ENCODE results near the gene WDTC1.
"Not testable (repeated sequence)": the region's sequence is repeated elsewhere in the genome, so short reads cannot be mapped to it uniquely, and the experiment has no call there.

Gene WDTC1

GRCh38 chr1:27253596-27253995 lies 19.2 kb downstream of the WDTC1 start:
- no peak for DNase-seq (ENCODE audit: low spot score)

- DNase-seq (ENCODE audit: low spot score): no peak
Observed at GRCh38 chr1:27255136-27255535, 20.7 kb downstream of the WDTC1 start.

- no peak for DNase-seq (ENCODE audit: low spot score)
Observed at GRCh38 chr1:27257155-27257554, 22.7 kb downstream of the WDTC1 start.

- DNase-seq (ENCODE audit: low spot score): no peak
Observed at GRCh38 chr1:27258598-27258997, 24.2 kb downstream of the WDTC1 start.

- DNase-seq (ENCODE audit: low spot score): no peak
Observed at GRCh38 chr1:27267153-27267552, 32.7 kb downstream of the WDTC1 start.

- DNase-seq (ENCODE audit: low spot score): no peak
Observed at GRCh38 chr1:27269276-27269675, 34.8 kb downstream of the WDTC1 start.

GRCh38 chr1:27274204-27274603 lies 39.8 kb downstream of the WDTC1 start:
- DNase-seq (ENCODE audit: low spot score): no peak

- no peak for DNase-seq (ENCODE audit: low spot score)
Observed at GRCh38 chr1:27275696-27276095, 41.3 kb downstream of the WDTC1 start.

- peak; percentile 86 for DNase-seq (ENCODE audit: low spot score)
Observed at GRCh38 chr1:27284425-27285273, 50.2 kb downstream of the WDTC1 start.

- DNase-seq (ENCODE audit: low spot score): no peak
Observed at GRCh38 chr1:27285274-27285660, 50.8 kb downstream of the WDTC1 start.

GRCh38 chr1:27285821-27286220 lies 51.4 kb downstream of the WDTC1 start:
- DNase-seq (ENCODE audit: low spot score): not testable (repeated sequence)

- DNase-seq (ENCODE audit: low spot score): not testable (repeated sequence)
Observed at GRCh38 chr1:27289125-27289524, 54.7 kb downstream of the WDTC1 start.

- DNase-seq (ENCODE audit: low spot score): no peak
Observed at GRCh38 chr1:27290581-27290980, 56.1 kb downstream of the WDTC1 start.

- no peak for DNase-seq (ENCODE audit: low spot score)
Observed at GRCh38 chr1:27292106-27292505, 57.7 kb downstream of the WDTC1 start.

GRCh38 chr1:27293915-27294314 lies 59.5 kb downstream of the WDTC1 start:
- DNase-seq (ENCODE audit: low spot score): no peak

GRCh38 chr1:27296773-27297291 lies 62.4 kb downstream of the WDTC1 start:
- DNase-seq (ENCODE audit: low spot score): peak; percentile 59

- DNase-seq (ENCODE audit: low spot score): no peak
Observed at GRCh38 chr1:27297903-27298302, 63.5 kb downstream of the WDTC1 start.

GRCh38 chr1:27298632-27299384 lies 64.4 kb downstream of the WDTC1 start:
- DNase-seq (ENCODE audit: low spot score): no peak

GRCh38 chr1:27299385-27300271 lies 65.2 kb downstream of the WDTC1 start:
- no peak for DNase-seq (ENCODE audit: low spot score)

- DNase-seq (ENCODE audit: low spot score): peak; percentile 78
Observed at GRCh38 chr1:27300341-27301051, 66.1 kb downstream of the WDTC1 start.

- no peak for DNase-seq (ENCODE audit: low spot score)
Observed at GRCh38 chr1:27301052-27301422, 66.6 kb downstream of the WDTC1 start.

Data from CD4-positive, alpha-beta T cell treated with Interleukin-15 for 4 hours (primary cell).